T-helper 22 cell (primary cell): ENCODE results near the gene RFNG.

ENCODE experiments used
- DNase-seq: peaks from one replicate; pipeline ENCODE4 v3.0.0-alpha.2; 2020; ENCODE audit warnings: low read depth

The RFNG gene

GRCh38 chr17:82025401-82026107, 26.1 kb downstream of the RFNG start:
- no peak for DNase-seq

GRCh38 chr17:82024859-82025258, 26.8 kb downstream of the RFNG start:
- DNase-seq, result no peak

GRCh38 chr17:82023447-82024241, 28.0 kb downstream of the RFNG start:
- DNase-seq, result no peak

GRCh38 chr17:82022981-82023446, 28.6 kb downstream of the RFNG start, which contains the start of gene LRRC45:
Gene LRRC45, plus strand, starts transcription at chr17:82023305. Its CDS starts 339 bp downstream, at chr17:82023644.
- peak; percentile 100 for DNase-seq

- DNase-seq, result no peak
These were observed 29.2 kb downstream of the RFNG start, which contains the start of gene CENPX for GRCh38 chr17:82022310-82022980. Gene CENPX, minus strand, starts transcription at chr17:82022878. Its CDS starts 17 bp downstream, at chr17:82022861.

- DNase-seq, result no peak
These were observed 29.7 kb downstream of the RFNG start for GRCh38 chr17:82021900-82022309.

- DNase-seq, result no peak
These were observed 30.3 kb downstream of the RFNG start for GRCh38 chr17:82021107-82021899.

- no peak for DNase-seq
These were observed 31.0 kb downstream of the RFNG start for GRCh38 chr17:82020572-82021106.

GRCh38 chr17:82019690-82020571, 31.7 kb downstream of the RFNG start:
- DNase-seq, result peak; percentile 23

- no peak for DNase-seq
These were observed 32.5 kb downstream of the RFNG start for GRCh38 chr17:82018989-82019689.

GRCh38 chr17:82018152-82018988, 33.2 kb downstream of the RFNG start:
- no peak for DNase-seq

GRCh38 chr17:82017612-82018151, 33.9 kb downstream of the RFNG start:
- DNase-seq, result no peak

GRCh38 chr17:82016875-82017459, 34.6 kb downstream of the RFNG start:
- DNase-seq, result no peak

- DNase-seq, result no peak
These were observed 35.3 kb downstream of the RFNG start for GRCh38 chr17:82016061-82016874.

- no peak for DNase-seq
These were observed 36.2 kb downstream of the RFNG start for GRCh38 chr17:82015311-82015971.

- no peak for DNase-seq
These were observed 36.7 kb downstream of the RFNG start for GRCh38 chr17:82014971-82015310.

- no peak for DNase-seq
These were observed 37.2 kb downstream of the RFNG start for GRCh38 chr17:82014432-82014831.
